IMR-90 (cell line): ENCODE data around the gene FARS2. TPM values are rescaled to one million over a fixed set of nuclear protein-coding genes. Genes with fewer than 3 reads are reported as not detected.

Experiments
- ATAC-seq: fragments of 200-7000 bp; cut with Tn5 transposase; 2 replicates; pipeline ENCODE4 v1.9.1; 2020; ENCODE audit warnings: low read depth, mild to moderate bottlenecking, moderate library complexity
- BruUV-seq: library from RNA; stranded (reverse); fragments of 400-500 nt; replicated peaks from 2 replicates; lab custom pipeline; 2021; lab: Mats Ljungman, UMichigan
- CTCF ChIA-PET: fragments of 300-600 bp; formaldehyde crosslinking; extraction: SDS; loops from one replicate; lab custom pipeline; 2021; ENCODE audit warnings: antibody characterized with exemption; lab: Yijun Ruan, JAX
- POLR2A ChIA-PET: fragments of 300-600 bp; sonication (Branson Sonifier 250); formaldehyde crosslinking; loops from one replicate; lab custom pipeline; 2022; ENCODE audit warnings: antibody characterized with exemption; ENCODE audit not compliant: unreplicated experiment; lab: Charles Lee
- DNase-seq: peaks from one replicate; pipeline ENCODE4 v3.0.0; 2013
- H2AFZ ChIP-seq: replicated peaks from 2 replicates; pipeline ENCODE3; 2013; ENCODE audit warnings: low read length, mild to moderate bottlenecking; ENCODE audit not compliant: poor library complexity
- H2AK5ac ChIP-seq: 2 replicates; pipeline ENCODE4 v1.6.1; 2013; ENCODE audit warnings: low read depth, low read length, inconsistent platforms
- H2AK9ac ChIP-seq: replicated peaks from 2 replicates; pipeline ENCODE3; 2013; ENCODE audit warnings: mild to moderate bottlenecking, low read depth, low read length, moderate library complexity; ENCODE audit not compliant: poor library complexity
- H2BK120ac ChIP-seq: 2 replicates; pipeline ENCODE4 v1.6.1; 2013; ENCODE audit warnings: low read depth, low read length, inconsistent platforms
- H2BK15ac ChIP-seq: 3 replicates; pipeline ENCODE4 v1.6.1; 2013; ENCODE audit warnings: low read depth, low read length, inconsistent platforms
- H2BK20ac ChIP-seq: 2 replicates; pipeline ENCODE4 v1.6.1; 2013; ENCODE audit warnings: low read depth, mild to moderate bottlenecking, inconsistent platforms, low read length, moderate library complexity
- H2BK5ac ChIP-seq: 2 replicates; pipeline ENCODE4 v1.6.1; 2013; ENCODE audit warnings: mild to moderate bottlenecking, low read depth, low read length, inconsistent platforms; ENCODE audit not compliant: poor library complexity, severe bottlenecking
- H3K14ac ChIP-seq: replicated peaks from 2 replicates; pipeline ENCODE4 v1.6.1; 2013; ENCODE audit warnings: low read depth, low read length, inconsistent platforms
- H3K18ac ChIP-seq: 2 replicates; pipeline ENCODE4 v1.6.1; 2013; ENCODE audit warnings: low read depth, low read length, control low read depth
- H3K23ac ChIP-seq: 2 replicates; pipeline ENCODE4 v1.6.1; 2013; ENCODE audit warnings: low read depth, low read length, inconsistent platforms
- H3K27ac ChIP-seq: 2 replicates; pipeline ENCODE4 v1.5.1; 2013; ENCODE audit warnings: mild to moderate bottlenecking, control low read depth, low read length; ENCODE audit not compliant: insufficient read depth
- H3K27me3 ChIP-seq: 2 replicates; pipeline ENCODE4 v1.6.1; 2013; ENCODE audit warnings: low read length; ENCODE audit not compliant: control insufficient read depth, insufficient read depth
- H3K36me3 ChIP-seq: 2 replicates; pipeline ENCODE4 v1.6.1; 2013; ENCODE audit warnings: low read length, mixed read lengths; ENCODE audit not compliant: control insufficient read depth, insufficient read depth
- H3K4ac ChIP-seq: 2 replicates; pipeline ENCODE4 v1.6.1; 2013; ENCODE audit warnings: low read depth, low read length, inconsistent platforms
- H3K4me1 ChIP-seq: 2 replicates; pipeline ENCODE4 v1.6.1; 2013; ENCODE audit warnings: low read length, mixed read lengths; ENCODE audit not compliant: control insufficient read depth, insufficient read depth
- H3K4me2 ChIP-seq: 2 replicates; pipeline ENCODE4 v1.6.1; 2013; ENCODE audit warnings: low read depth, mild to moderate bottlenecking, control low read depth, low read length, moderate library complexity
- H3K4me3 ChIP-seq: 2 replicates; pipeline ENCODE4 v1.5.1; 2013; ENCODE audit warnings: low read depth, mild to moderate bottlenecking, control low read depth, low read length, moderate library complexity; ENCODE audit not compliant: insufficient read depth
- H3K56ac ChIP-seq: 2 replicates; pipeline ENCODE4 v1.6.1; 2013; ENCODE audit warnings: low read length, inconsistent platforms; ENCODE audit not compliant: insufficient read depth; ENCODE audit errors: extremely low read depth
- H3K79me1 ChIP-seq, 2 experiments: 2 replicates each; pipeline ENCODE4 v1.6.1; 2013; ENCODE audit warnings: low read length in 2 of 2, inconsistent platforms in 1 of 2, low read depth in 1 of 2
- H3K9ac ChIP-seq: 2 replicates; pipeline ENCODE4 v1.6.1; 2013; ENCODE audit warnings: low read depth, low read length, control low read depth
- H3K9me1 ChIP-seq: 2 replicates; pipeline ENCODE4 v1.6.1; 2013; ENCODE audit warnings: low read length, inconsistent platforms; ENCODE audit not compliant: insufficient read depth
- H3K9me3 ChIP-seq: 2 replicates; pipeline ENCODE4 v1.6.1; 2013; ENCODE audit warnings: low read length; ENCODE audit not compliant: control insufficient read depth, insufficient read depth
- H4K20me1 ChIP-seq: 2 replicates; pipeline ENCODE4 v1.6.1; 2013; ENCODE audit warnings: low read length, inconsistent platforms; ENCODE audit not compliant: insufficient read depth
- H4K5ac ChIP-seq: 2 replicates; pipeline ENCODE4 v1.6.1; 2013; ENCODE audit warnings: mild to moderate bottlenecking, low read depth, low read length, control low read depth
- H4K8ac ChIP-seq, 2 experiments: 2 replicates each; pipeline ENCODE4 v1.6.1; 2013; ENCODE audit warnings: low read depth in 2 of 2, low read length in 2 of 2, control low read depth in 1 of 2, inconsistent platforms in 1 of 2
- H4K91ac ChIP-seq: 2 replicates; pipeline ENCODE4 v1.6.1; 2013; ENCODE audit warnings: low read depth, low read length, inconsistent platforms; ENCODE audit not compliant: insufficient read depth
- BHLHE40 ChIP-seq: fragments of 150-350 bp; IDR thresholded peaks from 2 replicates; pipeline ENCODE4 v1.6.1; 2016; ENCODE audit warnings: mild to moderate bottlenecking, low read depth, low read length
- CEBPB ChIP-seq: IDR thresholded peaks from 2 replicates; pipeline ENCODE4 v1.6.1; 2012; ENCODE audit warnings: low read depth, low read length, improper control_type of control experiment
- FOS ChIP-seq: fragments of 150-350 bp; IDR thresholded peaks from 2 replicates; pipeline ENCODE4 v1.6.1; 2016; ENCODE audit warnings: low read depth, low read length
- MAZ ChIP-seq: IDR thresholded peaks from 2 replicates; pipeline ENCODE4 v1.6.1; 2012; ENCODE audit warnings: low read depth, mild to moderate bottlenecking, low read length, improper control_type of control experiment, moderate library complexity, borderline replicate concordance
- POLR2A ChIP-seq: IDR thresholded peaks from 2 replicates; pipeline ENCODE4 v1.6.1; 2012; ENCODE audit warnings: mild to moderate bottlenecking, low read depth, low read length
- RAD21 ChIP-seq: IDR thresholded peaks from 2 replicates; pipeline ENCODE4 v1.6.1; 2012; ENCODE audit warnings: low read length, improper control_type of control experiment
- RFX5 ChIP-seq: IDR thresholded peaks from 2 replicates; pipeline ENCODE4 v1.8.0; 2012; ENCODE audit warnings: low read depth, mild to moderate bottlenecking, low read length, moderate library complexity
- SMC3 ChIP-seq: fragments of 150-350 bp; IDR thresholded peaks from 2 replicates; pipeline ENCODE4 v1.6.1; 2016; ENCODE audit warnings: low read depth, mild to moderate bottlenecking, antibody characterized with exemption, low read length, moderate library complexity
- WGBS, 2 experiments: methylation state at CpG; one replicate each; pipeline versions ENCODE4 v1.1.5 to v1.1.7; 2013; ENCODE audit warnings: missing lambda C conversion rate in 2 of 2; ENCODE audit not compliant: insufficient read length in 1 of 2; ENCODE audit errors: extremely low coverage in 2 of 2; 5-methylcytosine and 5-hydroxymethylcytosine counted together
- dilution Hi-C: fragments of 300-500 bp; cut with HindIII; formaldehyde crosslinking; loops from one replicate; pipeline ENCODE4 v1.14.3; 2018; ENCODE audit warnings: low sequenced_read_pairs; ENCODE audit not compliant: unreplicated experiment
- in situ Hi-C: fragments of 300-500 bp; cut with MboI; formaldehyde crosslinking; loops from 3 replicates; pipeline ENCODE4 v1.14.3; 2019; ENCODE audit warnings: low sequenced_read_pairs, inconsistent platforms, mixed read lengths
- intact Hi-C: fragments of 100-400 bp; cut with micrococcal nuclease; formaldehyde crosslinking; loops from 2 replicates; pipeline ENCODE4 v1.10.0; 2022
- polyA plus RNA-seq, 3 experiments: library from polyadenylated mRNA; depleted of rRNA; stranded (reverse); fragments of >200 nt; gene quantifications; 2 replicates each; pipeline ENCODE4 v1.2.3, GENCODE V29; 2012; ENCODE audit warnings: low replicate concordance in 1 of 3
- total RNA-seq: library from RNA; depleted of rRNA; stranded (reverse); fragments of >200 nt; gene quantifications from 2 replicates; pipeline ENCODE4 v1.2.3, GENCODE V29; 2012
- TF ChIP-seq, protein P1 (sequence below): fragments of 150-350 bp; IDR thresholded peaks from 2 replicates; pipeline ENCODE4 v1.6.1; 2017; ENCODE audit warnings: mild to moderate bottlenecking, antibody characterized with exemption, low read length, low read depth

Gene FARS2
- total and polyA plus RNA-seq, 2 of the 4 experiments (the other 2 are of a cell fraction): 12.1 to 28.9 TPM

GRCh38 chr6:5337573-5337972 lies 76.3 kb downstream of the FARS2 start:
- ChIA-PET POLR2A (no interaction called here), CTCF (no interaction called here)
- Histone ChIP-seq H3K36me3 (no peaks in the 10 kb centered on the region), H2BK5ac (no peak overlapping the region), H3K4me1 (no peaks in the 10 kb centered on the region; the same call in 1 of the 2 replicates), H3K27ac (no peak overlapping the region), H2BK15ac (no peak overlapping the region), H3K9me3 (no peaks in the 10 kb centered on the region), H2BK120ac (no peak overlapping the region), H3K18ac (no peak overlapping the region), H3K27me3 (no peaks in the 10 kb centered on the region), H3K79me1 (peaks cover 0 to 12% of the 10 kb centered on the region in 2 experiments; a peak in 3 of 4 replicates), H4K5ac (no peak overlapping the region), H3K14ac (no peak overlapping the region), H2AFZ (no peak overlapping the region), H3K4me2 (no peak overlapping the region), H2BK20ac (no peak overlapping the region), H4K20me1 (no peaks in the 10 kb centered on the region; the same call in 1 of the 2 replicates), H3K9ac (no peak overlapping the region), H4K91ac (no peak overlapping the region), H3K23ac (no peak overlapping the region), H3K4ac (no peak overlapping the region), H2AK5ac (no peak overlapping the region), H3K56ac (no peak overlapping the region), H3K4me3 (no peak overlapping the region), H3K9me1 (no peaks in the 10 kb centered on the region), H2AK9ac (no peak overlapping the region), H4K8ac (no peak overlapping the region)
- dilution Hi-C loops: no loop called here
- BruUV-seq: no TSS peak
- ATAC-seq (no peak), DNase-seq (peak; percentile 33)
- intact Hi-C loops: no loop called here
- in situ Hi-C loops: no loop called here
- WGBS, 2 experiments: no CpG with 5 or more reads among the region's 2 CpGs
- TF ChIP-seq, protein P1, sequence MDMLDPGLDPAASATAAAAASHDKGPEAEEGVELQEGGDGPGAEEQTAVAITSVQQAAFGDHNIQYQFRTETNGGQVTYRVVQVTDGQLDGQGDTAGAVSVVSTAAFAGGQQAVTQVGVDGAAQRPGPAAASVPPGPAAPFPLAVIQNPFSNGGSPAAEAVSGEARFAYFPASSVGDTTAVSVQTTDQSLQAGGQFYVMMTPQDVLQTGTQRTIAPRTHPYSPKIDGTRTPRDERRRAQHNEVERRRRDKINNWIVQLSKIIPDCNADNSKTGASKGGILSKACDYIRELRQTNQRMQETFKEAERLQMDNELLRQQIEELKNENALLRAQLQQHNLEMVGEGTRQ: no peak
- TF ChIP-seq RFX5 (no peak), SMC3 (no peak), MAZ (no peak), CEBPB (no peak), POLR2A (no peak), RAD21 (no peak), FOS (no peak), BHLHE40 (no peak)
